ENCODE measurements around the gene LRRC72.
A peak's percentile ranks its signal among the peaks of the same experiment; 100 is the strongest.
"Not testable (repeated sequence)": the region's sequence is repeated elsewhere in the genome, so short reads cannot be mapped to it uniquely, and the experiment has no call there.

The LRRC72 gene

DNA sequence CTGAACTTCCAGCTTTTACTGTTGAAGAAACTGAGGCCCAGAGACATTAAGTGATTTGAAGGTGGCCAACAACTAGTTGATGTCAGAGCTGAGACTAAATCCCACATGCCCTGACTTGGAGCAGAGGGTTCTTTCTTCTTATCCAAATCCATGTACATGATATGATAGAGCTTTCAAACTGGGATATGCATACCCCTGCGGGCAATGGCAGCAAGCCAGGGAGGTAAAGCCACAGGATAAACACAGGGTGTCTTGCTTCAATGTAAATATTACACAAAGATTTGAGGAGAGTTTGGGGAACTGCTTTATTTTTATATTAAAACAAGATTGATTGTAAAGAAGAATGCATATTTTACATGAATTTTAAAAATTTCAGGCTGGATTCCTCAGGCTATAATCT lies 2.3 kb upstream of the LRRC72 start:
- DNase-seq: no peak
- intact Hi-C loops (cut with DNase I): no loop called here

- no peak for DNase-seq
- intact Hi-C loops (cut with DNase I): no loop called here
Measured at GRCh38 chr7:16528520-16528919, 1.9 kb downstream of the LRRC72 start.

DNA sequence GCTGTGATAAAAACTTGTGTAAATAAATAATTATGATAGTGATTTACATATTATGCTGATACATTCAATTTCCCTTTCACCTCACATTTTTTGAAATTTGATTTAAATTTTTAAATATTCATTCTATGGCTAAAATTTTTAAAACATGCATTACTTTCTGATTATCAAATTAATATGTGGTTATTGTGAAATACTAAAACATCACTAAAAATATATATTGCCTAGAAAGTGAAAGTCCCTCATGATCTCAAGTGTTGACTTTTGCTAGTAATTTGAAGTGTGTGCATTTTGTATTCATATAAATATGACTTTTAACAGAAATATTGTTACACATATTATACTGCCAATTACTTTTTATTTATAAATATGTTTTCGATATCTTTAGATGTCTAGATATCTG lies 3.1 kb downstream of the LRRC72 start:
- intact Hi-C loops (cut with DNase I): no loop called here

GRCh38 chr7:16531707-16532106 lies 5.1 kb downstream of the LRRC72 start:
- intact Hi-C loops (cut with DNase I): no loop called here
- no peak for DNase-seq

More for the DNA sequence above, 3.1 kb downstream of the LRRC72 start:
- no peak for DNase-seq

DNA sequence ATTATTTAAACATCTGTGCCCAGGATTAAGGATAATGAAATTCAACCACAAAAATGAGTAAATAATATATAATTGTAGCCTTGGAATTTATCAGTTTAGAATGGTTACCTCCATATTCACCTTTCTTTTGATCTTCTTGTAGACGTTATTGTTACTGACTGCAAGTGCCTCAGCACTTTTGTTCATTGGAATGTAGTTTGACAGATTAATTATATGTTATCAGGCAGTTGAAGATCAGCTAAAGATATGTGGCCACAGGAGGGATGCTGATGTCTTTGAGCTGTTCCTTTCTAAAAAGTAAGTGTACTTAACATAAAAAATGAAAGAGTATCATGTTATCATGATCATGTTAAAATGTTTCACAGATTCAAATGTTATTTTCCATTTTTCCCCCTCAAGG lies 5.6 kb downstream of the LRRC72 start:
- no peak for DNase-seq
- intact Hi-C loops (cut with DNase I): no loop called here

DNA sequence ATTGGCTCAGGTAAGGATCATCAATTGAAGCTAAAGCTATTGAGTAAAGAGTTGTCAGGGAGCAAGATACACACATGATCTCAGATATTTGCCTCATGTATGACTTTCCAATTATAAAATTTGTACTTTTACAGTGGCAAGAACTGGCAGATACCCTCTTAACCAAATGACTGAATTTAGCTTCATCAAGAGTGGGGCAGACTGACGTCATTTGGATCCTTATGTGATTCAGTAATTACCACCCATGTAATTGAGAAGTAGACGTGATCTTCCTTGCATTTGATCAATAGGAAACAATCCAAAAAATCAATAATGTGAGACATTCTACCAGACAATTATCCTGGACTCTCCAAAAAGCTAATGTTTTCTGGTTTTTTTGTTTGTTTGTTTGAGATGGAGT lies 8.9 kb downstream of the LRRC72 start:
- DNase-seq: no peak
- intact Hi-C loops (cut with DNase I): no loop called here

GRCh38 chr7:16540559-16540958 lies 13.9 kb downstream of the LRRC72 start:
- intact Hi-C loops (cut with DNase I); DNase-seq: not testable (repeated sequence)

DNA sequence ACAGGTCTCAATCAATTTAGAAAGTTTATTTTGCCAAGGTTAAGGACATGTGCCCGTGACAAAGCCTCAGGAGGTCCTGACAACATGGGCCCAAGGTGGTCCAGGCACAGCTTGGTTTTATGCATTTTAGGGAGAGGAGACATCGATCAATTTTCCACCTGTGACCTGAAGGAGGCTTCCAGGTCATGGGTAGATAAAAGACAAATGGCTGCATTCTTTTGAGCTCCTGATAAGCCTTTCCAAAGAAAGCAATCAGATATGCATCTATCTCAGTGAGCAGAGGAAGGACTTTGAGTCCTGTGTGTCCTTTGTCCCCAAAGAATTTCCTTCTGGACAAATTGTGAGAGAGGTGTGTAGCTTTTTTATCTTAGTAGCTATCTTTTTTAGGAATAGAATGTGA lies 15.8 kb downstream of the LRRC72 start:
- intact Hi-C loops (cut with DNase I): no loop called here
- no peak for DNase-seq

DNA sequence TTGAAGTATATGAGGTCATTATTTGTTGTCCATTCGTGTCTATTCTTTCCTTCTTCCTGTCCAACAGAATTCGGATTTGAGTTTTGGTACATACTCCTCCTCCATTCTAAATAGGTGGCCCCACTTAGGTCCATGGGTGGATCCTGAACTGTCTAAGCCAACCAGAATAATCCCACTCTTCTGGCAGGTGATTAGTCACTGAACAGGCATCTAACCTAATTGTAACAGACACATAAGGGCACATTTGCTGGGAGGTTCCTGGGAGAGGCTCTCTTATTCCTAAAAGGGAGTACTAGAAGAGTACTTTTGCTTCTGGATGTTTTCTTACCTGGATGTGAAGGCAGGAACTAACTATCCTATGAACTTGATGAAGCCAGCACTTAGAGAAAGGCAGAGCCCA lies 16.8 kb downstream of the LRRC72 start:
- intact Hi-C loops (cut with DNase I): no loop called here
- DNase-seq: no peak

GRCh38 chr7:16546921-16547505 lies 20.4 kb downstream of the LRRC72 start:
- DNase-seq: peak in 2 of 10 donors; percentile 35 to 57
- intact Hi-C loops (cut with DNase I): no loop called here

DNA sequence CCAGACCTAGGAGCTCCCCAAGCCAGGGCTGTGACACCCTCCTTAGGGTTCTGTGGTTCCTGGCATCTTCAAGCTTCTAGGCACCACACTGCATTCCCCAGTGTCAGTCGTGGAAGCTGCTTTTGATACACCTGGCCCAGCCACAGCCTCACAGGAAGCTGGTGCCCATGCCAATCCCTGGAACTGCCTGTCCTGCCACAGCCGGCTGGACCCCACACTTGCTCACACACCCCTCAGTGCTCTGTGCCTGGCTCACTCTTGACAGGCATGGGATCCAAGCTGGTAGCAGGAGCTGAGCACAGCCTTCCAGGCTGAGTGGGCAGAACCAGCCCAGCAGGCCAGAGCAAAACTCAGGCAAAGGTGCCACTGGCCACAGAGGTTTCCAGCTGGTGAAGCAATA lies 21.8 kb downstream of the LRRC72 start:
- DNase-seq: peak in 2 of 10 donors; percentile 43 to 54
- intact Hi-C loops (cut with DNase I): no loop called here

DNA sequence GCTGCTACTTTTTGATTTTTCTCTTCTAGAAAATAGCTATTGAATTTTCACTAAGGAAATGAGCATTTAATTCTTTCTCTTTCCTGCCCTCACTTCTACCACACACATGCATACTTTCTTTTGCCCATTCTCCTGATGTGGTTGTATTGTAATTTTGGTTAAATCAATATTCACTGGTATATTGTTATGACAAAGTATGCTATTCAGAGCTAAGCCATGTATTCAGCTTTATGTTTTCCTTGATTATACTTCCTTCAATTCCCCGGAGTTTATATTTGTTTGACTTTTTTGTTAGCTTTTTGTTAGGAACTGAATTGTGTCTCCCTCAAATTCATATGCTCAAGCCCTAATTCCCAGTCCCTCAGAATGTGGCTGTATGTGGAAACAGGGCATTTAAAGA lies 24.0 kb downstream of the LRRC72 start:
- no peak for DNase-seq
- intact Hi-C loops (cut with DNase I): no loop called here

GRCh38 chr7:16554518-16555236 lies 28.1 kb downstream of the LRRC72 start:
- DNase-seq: no peak

DNA sequence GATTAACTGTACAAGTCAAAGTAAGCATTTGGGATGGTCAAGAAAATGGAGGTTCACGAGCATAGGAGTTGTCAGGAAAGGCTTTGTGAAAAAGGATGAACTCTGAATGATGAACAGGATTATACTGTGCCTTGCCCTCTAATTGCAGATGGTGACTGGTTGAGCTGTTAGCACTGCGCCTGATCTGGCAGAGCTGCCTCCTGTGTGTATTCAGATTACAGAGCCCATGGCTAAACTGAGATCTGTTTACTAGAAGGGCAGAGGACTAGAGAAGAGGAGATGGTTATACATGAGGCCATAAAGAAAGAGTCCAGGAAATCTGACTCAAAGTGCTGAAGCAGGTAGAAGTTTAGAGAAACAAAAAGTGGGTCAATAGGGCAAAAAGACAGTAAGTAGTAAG lies 29.7 kb downstream of the LRRC72 start:
- intact Hi-C loops (cut with DNase I): no loop called here
- no peak for DNase-seq

More at GRCh38 chr7:16554518-16555236, 28.1 kb downstream of the LRRC72 start:
- intact Hi-C loops (cut with DNase I): no loop called here

GRCh38 chr7:16558761-16559302 lies 32.2 kb downstream of the LRRC72 start:
- intact Hi-C loops (cut with DNase I): no loop called here
- DNase-seq: no peak

- DNase-seq: no peak
- intact Hi-C loops (cut with DNase I): no loop called here
Measured at GRCh38 chr7:16559497-16560179, 33.0 kb downstream of the LRRC72 start.

DNA sequence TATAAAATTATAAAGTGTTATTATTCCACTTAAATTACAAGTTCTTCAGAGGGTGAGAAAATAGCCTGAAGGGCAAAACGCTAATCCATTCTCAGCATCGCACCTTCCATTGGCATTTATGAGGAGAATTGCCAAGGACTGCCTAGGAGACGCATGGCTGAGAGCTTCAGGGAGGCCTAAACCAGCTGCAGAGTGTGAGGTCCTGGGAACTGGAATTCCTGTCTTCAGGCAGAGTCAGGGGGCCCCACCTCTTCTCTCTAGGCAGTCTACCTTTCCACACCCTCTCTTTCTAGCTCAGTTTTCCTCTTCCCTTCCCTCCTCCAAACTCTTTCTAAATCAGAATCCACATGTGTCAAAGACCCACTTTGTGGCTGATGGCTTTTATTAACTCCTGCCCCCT lies 35.3 kb downstream of the LRRC72 start:
- intact Hi-C loops (cut with DNase I): no loop called here
- no peak for DNase-seq

DNA sequence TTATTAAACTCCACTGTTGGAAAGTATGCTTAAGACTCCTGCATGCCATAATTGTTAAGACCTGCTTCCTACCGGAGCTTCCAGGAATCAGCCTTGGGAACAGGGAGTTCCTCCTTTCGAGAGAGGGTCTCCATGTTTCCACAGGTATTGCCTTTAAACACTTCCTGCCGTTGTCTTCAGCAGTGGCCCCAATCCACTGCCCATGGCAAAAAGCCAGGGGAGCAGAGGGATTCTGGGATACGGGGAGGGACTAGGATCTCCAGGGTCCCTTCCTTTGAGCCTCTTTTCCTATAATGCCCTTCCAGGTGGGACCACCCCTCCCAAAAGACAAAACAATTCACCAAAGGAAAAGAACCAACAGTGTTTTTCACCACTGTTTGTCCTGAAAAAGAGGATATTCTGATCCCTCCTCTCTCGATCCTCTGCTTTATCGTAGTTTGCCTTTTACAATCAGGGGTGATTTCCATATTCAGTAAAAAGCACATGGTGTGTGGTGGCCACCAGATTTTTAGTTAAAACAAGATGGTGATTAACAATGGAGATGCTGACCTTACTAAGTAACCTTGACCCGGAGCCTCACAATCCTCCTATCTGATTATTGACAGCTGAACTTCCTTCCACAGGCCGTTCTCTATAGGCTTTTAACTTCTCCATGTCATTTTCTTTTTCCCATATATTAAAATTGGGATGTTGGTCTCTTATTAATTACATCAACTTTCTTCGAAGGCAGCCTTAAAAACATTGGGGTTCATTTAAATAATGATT lies 36.0 kb downstream of the LRRC72 start:
- DNase-seq: peak in 1 of 10 donors; percentile 77
- intact Hi-C loops (cut with DNase I): no loop called here

DNA sequence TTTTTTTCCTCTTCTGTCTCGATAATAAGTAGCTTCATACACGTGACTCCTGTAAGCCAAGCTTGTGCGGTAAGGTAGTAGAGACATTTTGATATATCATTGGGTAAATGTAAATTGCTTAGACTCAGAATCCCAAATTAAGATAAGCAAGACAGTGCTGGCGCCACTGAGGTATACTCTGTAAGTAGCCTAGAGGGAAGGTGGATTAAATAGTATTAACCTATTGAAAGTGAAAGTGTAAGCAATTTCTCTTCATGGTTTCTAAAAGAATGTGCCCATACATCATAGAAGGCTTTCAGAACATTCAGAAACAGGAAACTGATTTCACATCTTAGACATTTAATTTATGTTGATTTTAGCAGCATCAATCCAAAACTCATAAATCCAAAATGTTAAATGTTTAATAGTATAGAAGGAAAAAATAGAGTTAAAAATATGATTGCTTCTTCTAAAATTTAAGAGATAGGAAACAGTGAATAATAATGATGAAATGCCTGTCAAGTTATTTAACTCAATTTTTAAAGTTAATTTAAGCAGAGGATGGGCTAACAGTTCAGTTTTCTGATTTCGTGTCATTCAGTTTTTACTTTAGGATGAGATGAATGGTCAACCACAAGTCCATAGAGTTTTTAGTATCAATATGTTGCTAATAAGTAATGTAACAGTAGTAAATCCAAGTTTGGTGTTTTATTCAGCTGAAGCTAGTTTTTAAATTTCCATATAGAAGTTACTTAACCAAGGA lies 36.8 kb downstream of the LRRC72 start:
- DNase-seq: no peak
- intact Hi-C loops (cut with DNase I): loop anchor here (1.0 to 2.0 kb wide), 2 partner anchors 131 to 485 kb away; no protein-coding TSS in a partner anchor

GRCh38 chr7:16564023-16564380 lies 37.4 kb downstream of the LRRC72 start:
- intact Hi-C loops (cut with DNase I): loop anchor here (1.0 to 2.0 kb wide), 2 partner anchors 131 to 486 kb away; no protein-coding TSS in a partner anchor
- DNase-seq: no peak

Data from posterior cingulate gyrus (tissue), 11 donors.